Lower leg skin (tissue), 4 donors: ENCODE data around the gene TENM4. TPM values are rescaled to one million over a fixed set of nuclear protein-coding genes. Genes with fewer than 3 reads are reported as not detected.

ENCODE experiments used
- DNase-seq, 2 donors: peaks; one replicate each; pipeline ENCODE4 v3.0.0-alpha.2; 2019; ENCODE audit warnings: low spot score in 2 of 2
- H3K4me3 ChIP-seq: fragments of 200-600 bp; sonication (generic); 2 replicates; pipeline ENCODE4 v1.5.1; 2017; ENCODE audit warnings: mild to moderate bottlenecking, low read depth; ENCODE audit not compliant: poor library complexity, severe bottlenecking
- POLR2A ChIP-seq, 2 donors: fragments of 450-650 bp; IDR thresholded peaks; one replicate each; pipeline ENCODE4 v1.6.1; 2016 to 2017; ENCODE audit warnings: antibody characterized with exemption in 2 of 2, mild to moderate bottlenecking in 1 of 2, moderate library complexity in 1 of 2
- WGBS, 2 donors: methylation state at CpG; one replicate each; pipeline ENCODE4 v1.1.5; 2018; 5-methylcytosine and 5-hydroxymethylcytosine counted together
- intact Hi-C: fragments of 100-400 bp; cut with DNase I; formaldehyde crosslinking; loops from one replicate; pipeline ENCODE4 v1.15.0; 2023; ENCODE audit warnings: low total_unique reads
- total RNA-seq, 4 donors: library from RNA; depleted of rRNA; stranded (reverse); fragments of >200 nt; gene quantifications; one replicate each; pipeline ENCODE4 v1.1.0, GENCODE V29; 2016
- TF ChIP-seq, protein P1 (sequence below), 3 donors: fragments of 450-650 bp; IDR thresholded peaks; one replicate each; pipeline ENCODE4 v1.5.1; 2016; ENCODE audit warnings: antibody characterized with exemption in 3 of 3, mild to moderate bottlenecking in 3 of 3, moderate library complexity in 2 of 3

The TENM4 gene
- total RNA-seq, 4 donors from 2014 or later = 34.4 to 41.1 (median 36.6) TPM

GRCh38 chr11:78633516-78634310, 807.1 kb downstream of the TENM4 start:
- DNase-seq = no peak
- TF ChIP-seq, protein P1, sequence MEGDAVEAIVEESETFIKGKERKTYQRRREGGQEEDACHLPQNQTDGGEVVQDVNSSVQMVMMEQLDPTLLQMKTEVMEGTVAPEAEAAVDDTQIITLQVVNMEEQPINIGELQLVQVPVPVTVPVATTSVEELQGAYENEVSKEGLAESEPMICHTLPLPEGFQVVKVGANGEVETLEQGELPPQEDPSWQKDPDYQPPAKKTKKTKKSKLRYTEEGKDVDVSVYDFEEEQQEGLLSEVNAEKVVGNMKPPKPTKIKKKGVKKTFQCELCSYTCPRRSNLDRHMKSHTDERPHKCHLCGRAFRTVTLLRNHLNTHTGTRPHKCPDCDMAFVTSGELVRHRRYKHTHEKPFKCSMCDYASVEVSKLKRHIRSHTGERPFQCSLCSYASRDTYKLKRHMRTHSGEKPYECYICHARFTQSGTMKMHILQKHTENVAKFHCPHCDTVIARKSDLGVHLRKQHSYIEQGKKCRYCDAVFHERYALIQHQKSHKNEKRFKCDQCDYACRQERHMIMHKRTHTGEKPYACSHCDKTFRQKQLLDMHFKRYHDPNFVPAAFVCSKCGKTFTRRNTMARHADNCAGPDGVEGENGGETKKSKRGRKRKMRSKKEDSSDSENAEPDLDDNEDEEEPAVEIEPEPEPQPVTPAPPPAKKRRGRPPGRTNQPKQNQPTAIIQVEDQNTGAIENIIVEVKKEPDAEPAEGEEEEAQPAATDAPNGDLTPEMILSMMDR (IDR thresholded peaks at IDR 0.05) = no peak
- no peak for TF ChIP-seq POLR2A (IDR thresholded peaks at IDR 0.05)
- intact Hi-C loops = no loop called here
- no peak overlapping the region for H3K4me3 ChIP-seq
- 92 to 96% methylated on average over 2 to 7 of the region's 7 CpGs for WGBS, 2 donors

GRCh38 chr11:78630561-78631303, 810.1 kb downstream of the TENM4 start:
- TF ChIP-seq, protein P1 (IDR thresholded peaks at IDR 0.05) = no peak
- TF ChIP-seq POLR2A (IDR thresholded peaks at IDR 0.05) = no peak
- no peak for DNase-seq
- no peak overlapping the region for H3K4me3 ChIP-seq
- intact Hi-C loops = no loop called here
- WGBS, 2 donors = 93 to 97% methylated on average over 4 of the region's 4 CpGs

- DNase-seq = no peak
- no peak for TF ChIP-seq POLR2A (IDR thresholded peaks at IDR 0.05)
- TF ChIP-seq, protein P1 (IDR thresholded peaks at IDR 0.05) = no peak
- intact Hi-C loops = no loop called here
- WGBS, 2 donors = 94 to 96% methylated on average over 3 of the region's 3 CpGs
- no peak overlapping the region for H3K4me3 ChIP-seq
Measured at GRCh38 chr11:78630155-78630554, 810.7 kb downstream of the TENM4 start.

DNA sequence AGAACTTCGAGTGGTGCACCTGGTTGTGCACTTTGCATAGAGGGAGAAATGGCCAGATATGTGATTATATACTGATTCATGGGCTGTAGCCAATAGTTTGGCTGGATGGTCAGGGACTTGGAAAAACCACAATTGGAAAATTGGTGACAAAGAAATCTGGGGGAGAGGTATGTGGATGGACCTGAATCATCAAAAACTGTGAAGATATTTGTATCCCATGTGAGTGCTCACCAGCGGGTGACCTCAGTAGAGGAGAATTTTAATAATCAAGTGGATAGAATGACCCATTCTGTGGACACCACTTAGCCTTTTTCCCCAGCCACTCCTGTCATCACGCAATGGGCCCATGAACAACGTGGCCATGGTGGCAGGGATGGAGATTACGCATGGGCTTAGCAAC, 818.2 kb downstream of the TENM4 start:
- 77 to 83% methylated on average over 5 of the region's 5 CpGs for WGBS, 2 donors
- TF ChIP-seq, protein P1 (IDR thresholded peaks at IDR 0.05) = no peak
- no peak for TF ChIP-seq POLR2A (IDR thresholded peaks at IDR 0.05)
- DNase-seq = no peak
- intact Hi-C loops = no loop called here
- H3K4me3 ChIP-seq = no peak overlapping the region

- no peak overlapping the region for H3K4me3 ChIP-seq
- TF ChIP-seq, protein P1 (IDR thresholded peaks at IDR 0.05) = no peak
- no peak for TF ChIP-seq POLR2A (IDR thresholded peaks at IDR 0.05)
- intact Hi-C loops = no loop called here
- DNase-seq = no peak
- WGBS, 2 donors = 81 to 88% methylated on average over 2 of the region's 2 CpGs
Measured at GRCh38 chr11:78620159-78620558, 820.7 kb downstream of the TENM4 start.
